ENCODE results near the gene PREPL. TPM values are rescaled to one million over a fixed set of nuclear protein-coding genes. Genes with fewer than 3 reads are reported as not detected.

Gene PREPL
- total and polyA plus RNA-seq, 2 experiments from 2014 or later: 16.5 to 49.0 TPM

GRCh38 chr2:44348400-44348799 lies 12.9 kb downstream of the PREPL start (continued):
- no peak for TF ChIP-seq ZNF462 (CRISPR knock-in tag; IDR thresholded peaks at IDR 0.05)
- no peak for TF ChIP-seq CREB1 (CRISPR knock-in tag; IDR thresholded peaks at IDR 0.05; ENCODE audit: low read depth)

GRCh38 chr2:44347526-44347925 lies 13.8 kb downstream of the PREPL start:
- ATAC-seq: no peak
- Mint-ChIP-seq H3K9me3 (no peaks in the 10 kb centered on the region), H3K27ac (no peak overlapping the region), H3K36me3 (ENCODE audit: low read depth) (peaks cover 3% of the 10 kb centered on the region; the same call in 2 of the 3 replicates), H3K27me3 (ENCODE audit: insufficient read depth, low read depth, poor library complexity) (peaks cover 1% of the 10 kb centered on the region), H3K4me1 (peaks cover 13% of the 10 kb centered on the region), H3K4me3 (no peak overlapping the region)
- H3K79me2 ChIP-seq (replicated peaks; ENCODE audit: insufficient read depth): no peaks in the 10 kb centered on the region; the same call in 1 of the 2 replicates
- no peaks in the 10 kb centered on the region for H3K27me3 ChIP-seq (ENCODE audit: insufficient read depth)
- H2AFZ ChIP-seq: no peak overlapping the region
- no peaks in the 10 kb centered on the region for H3F3A ChIP-seq (replicated peaks; ENCODE audit: low read depth)
- no peak overlapping the region for H3K4me3 ChIP-seq
- H3K27ac ChIP-seq (ENCODE audit: low read depth): no peak overlapping the region
- TF ChIP-seq CREB1 (CRISPR knock-in tag; IDR thresholded peaks at IDR 0.05; ENCODE audit: low read depth): no peak
- no peak for TF ChIP-seq CTCF (conservative IDR thresholded peaks at IDR 0.05; ENCODE audit: low read depth in 2 of 2)
- TF ChIP-seq POLR2AphosphoS5 (IDR thresholded peaks at IDR 0.05; ENCODE audit: low read depth): no peak
- no peak for TF ChIP-seq EZH2 (IDR thresholded peaks at IDR 0.05; ENCODE audit: low read depth, unreplicated experiment)
- no peak for TF ChIP-seq ZNF331 (CRISPR knock-in tag; IDR thresholded peaks at IDR 0.05; ENCODE audit: low read depth)
- TF ChIP-seq ZNF114 (CRISPR knock-in tag; IDR thresholded peaks at IDR 0.05): no peak
- no peaks in the 10 kb centered on the region; the same call in 1 of the 2 replicates for H4K20me1 ChIP-seq (replicated peaks; ENCODE audit: insufficient read depth)
- H3K4me1 ChIP-seq (ENCODE audit: insufficient read depth): no peaks in the 10 kb centered on the region; the same call in 1 of the 2 replicates
- no peaks in the 10 kb centered on the region for H3K9me2 ChIP-seq (ENCODE audit: insufficient read depth)
- no peak for DNase-seq (ENCODE audit: low spot score)
- H3K4me2 ChIP-seq: no peak overlapping the region
- no peaks in the 10 kb centered on the region; the same call in 1 of the 2 replicates for H3K36me3 ChIP-seq (ENCODE audit: insufficient read depth)
